CD14-positive monocyte (primary cell): ENCODE results near the gene BTBD10. TPM values are rescaled to one million over a fixed set of nuclear protein-coding genes. Genes with fewer than 3 reads are reported as not detected.

Source experiments
- DNase-seq, 3 donors: peaks; one replicate each; pipeline ENCODE4 v3.0.0-alpha.2; 2011 to 2022
- H2AFZ ChIP-seq: 2 replicates; pipeline ENCODE4 v1.6.0; 2012; ENCODE audit warnings: mild to moderate bottlenecking, low read depth, low read length, inconsistent platforms; ENCODE audit not compliant: insufficient read depth, poor library complexity, severe bottlenecking
- H3K27ac ChIP-seq, 2 donors: 1 replicate in 1 of 2; 2 replicates in 1 of 2; pipeline ENCODE4 v1.5.1; 2012 to 2013; ENCODE audit warnings: low read length in 2 of 2, control low read depth in 1 of 2, inconsistent platforms in 1 of 2, low read depth in 1 of 2, mild to moderate bottlenecking in 1 of 2
- H3K27me3 ChIP-seq, 2 donors: one replicate each; pipeline versions ENCODE4 v1.6.0 to v1.6.1; 2011 to 2013; ENCODE audit warnings: low read length in 2 of 2; ENCODE audit not compliant: control insufficient read depth in 2 of 2, insufficient read depth in 2 of 2
- H3K36me3 ChIP-seq, 2 donors: replicated peaks in 1 of 2; 1 replicate in 1 of 2; 2 replicates in 1 of 2; pipeline versions ENCODE4 v1.5.1 to v1.6.1; 2012 to 2013; ENCODE audit warnings: low read length in 2 of 2, control low read depth in 1 of 2, inconsistent platforms in 1 of 2, mild to moderate bottlenecking in 1 of 2; ENCODE audit not compliant: insufficient read depth in 2 of 2, control insufficient read depth in 1 of 2
- H3K4me1 ChIP-seq, 2 donors: 1 replicate in 1 of 2; 2 replicates in 1 of 2; pipeline versions ENCODE4 v1.5.1 to v1.6.1; 2012 to 2013; ENCODE audit warnings: low read length in 2 of 2, control low read depth in 1 of 2, inconsistent platforms in 1 of 2, mild to moderate bottlenecking in 1 of 2, moderate library complexity in 1 of 2; ENCODE audit not compliant: insufficient read depth in 2 of 2, control insufficient read depth in 1 of 2
- H3K4me2 ChIP-seq: replicated peaks from 2 replicates; pipeline ENCODE3; 2012; ENCODE audit warnings: low read length, moderate library complexity, mild to moderate bottlenecking; ENCODE audit not compliant: poor library complexity, severe bottlenecking; ENCODE audit errors: extremely low read depth
- H3K4me3 ChIP-seq, 3 experiments: fragments of 200-600 bp in 1 of 3; sonication (generic) in 1 of 3; replicated peaks in 1 of 3; 1 replicate in 2 of 3; 2 replicates in 1 of 3; pipeline ENCODE4 v1.5.1; 2011 to 2013; ENCODE audit warnings: low read length in 3 of 3, mild to moderate bottlenecking in 3 of 3, control low read depth in 2 of 3, low read depth in 2 of 3, inconsistent platforms in 1 of 3, moderate library complexity in 1 of 3
- H3K79me2 ChIP-seq: 2 replicates; pipeline ENCODE4 v1.6.0; 2012; ENCODE audit warnings: mild to moderate bottlenecking, control low read depth, inconsistent platforms, low read length, moderate library complexity; ENCODE audit not compliant: insufficient read depth
- H3K9ac ChIP-seq: 2 replicates; pipeline ENCODE4 v1.6.0; 2017; ENCODE audit warnings: low read length, mild to moderate bottlenecking; ENCODE audit not compliant: insufficient read depth, poor library complexity, severe bottlenecking
- H3K9me3 ChIP-seq, 2 donors: replicated peaks in 1 of 2; 1 replicate in 1 of 2; 2 replicates in 1 of 2; pipeline versions ENCODE4 v1.5.1 to v1.6.1; 2012 to 2013; ENCODE audit warnings: low read length in 2 of 2, control low read depth in 1 of 2; ENCODE audit not compliant: control insufficient read depth in 1 of 2, insufficient read depth in 1 of 2
- H4K20me1 ChIP-seq: 2 replicates; pipeline ENCODE4 v1.6.0; 2012; ENCODE audit warnings: mild to moderate bottlenecking, low read length, control low read depth, moderate library complexity; ENCODE audit not compliant: insufficient read depth
- H3K27ac Mint-ChIP-seq, 7 donors: one replicate each; pipeline ENCODE4 v1.8.0; 2020; ENCODE audit warnings: mild to moderate bottlenecking in 7 of 7, mixed read lengths in 7 of 7, moderate library complexity in 6 of 7, inconsistent platforms in 2 of 7
- H3K27me3 Mint-ChIP-seq, 3 donors: one replicate each; pipeline ENCODE4 v1.8.0; 2021 to 2022; ENCODE audit warnings: low read depth in 3 of 3, mild to moderate bottlenecking in 3 of 3, mixed read lengths in 3 of 3, moderate library complexity in 3 of 3, inconsistent platforms in 1 of 3
- H3K36me3 Mint-ChIP-seq, 2 donors: one replicate each; pipeline ENCODE4 v1.8.0; 2020; ENCODE audit warnings: mixed read lengths in 2 of 2, inconsistent platforms in 1 of 2, mild to moderate bottlenecking in 1 of 2
- H3K4me1 Mint-ChIP-seq: one replicate; pipeline ENCODE4 v1.8.0; 2020; ENCODE audit warnings: mild to moderate bottlenecking, mixed read lengths
- H3K4me3 Mint-ChIP-seq, 2 donors: one replicate each; pipeline ENCODE4 v1.8.0; 2020; ENCODE audit warnings: mild to moderate bottlenecking in 2 of 2, mixed read lengths in 2 of 2, moderate library complexity in 1 of 2
- H3K9me3 Mint-ChIP-seq, 7 donors: one replicate each; pipeline ENCODE4 v1.8.0; 2020 to 2022; ENCODE audit warnings: mixed read lengths in 7 of 7, mild to moderate bottlenecking in 6 of 7, moderate library complexity in 6 of 7, inconsistent platforms in 2 of 7
- CTCF ChIP-seq: fragments of 200-600 bp; IDR thresholded peaks from one replicate; pipeline ENCODE4 v1.8.0; 2022; ENCODE audit warnings: antibody characterized with exemption, mild to moderate bottlenecking
- WGBS: methylation state at CpG from one replicate; pipeline ENCODE4 v1.1.5; 2013; ENCODE audit warnings: missing lambda C conversion rate; ENCODE audit not compliant: insufficient coverage; 5-methylcytosine and 5-hydroxymethylcytosine counted together
- intact Hi-C, 2 donors: fragments of 100-400 bp; cut with micrococcal nuclease; formaldehyde crosslinking; loops; one replicate each; pipeline versions ENCODE4 v1.15.0 to v1.15.1; 2023
- polyA plus RNA-seq, 3 donors: library from polyadenylated mRNA; depleted of rRNA in 1 of 3; unstranded in 2 of 3; stranded (reverse) in 1 of 3; fragments of 300-500 nt in 2 of 3; fragments of >200 nt in 1 of 3; fragmentation: Illumina TruSeq in 2 of 3; gene quantifications; 1 replicate in 2 of 3; 2 replicates in 1 of 3; pipeline ENCODE4 v1.2.3, GENCODE V29; 2012 to 2021

Gene BTBD10
- polyA plus RNA-seq, 3 donors = 9.6 to 19.8 (median 13.8) TPM

DNA sequence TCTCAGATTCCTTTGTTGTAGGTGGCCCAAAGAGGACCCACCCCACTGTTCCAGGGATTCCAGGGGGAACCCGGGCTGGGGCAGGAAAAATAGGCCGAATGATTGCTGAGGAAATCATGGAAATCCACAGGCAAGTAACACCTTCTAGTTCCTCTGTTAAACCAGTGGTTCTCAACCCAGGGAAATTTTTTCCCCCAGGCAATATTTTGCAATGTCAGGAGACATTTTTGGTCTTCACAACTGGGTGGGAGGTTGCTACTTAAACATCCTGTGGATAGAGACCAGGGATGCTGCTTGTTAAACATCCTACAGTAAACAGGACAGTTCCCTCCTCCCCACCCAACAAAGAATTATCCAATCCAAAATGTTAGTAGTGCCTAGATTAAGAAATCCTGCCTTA lies 84.7 kb downstream of the BTBD10 start:
- Histone ChIP-seq H3K9me3 (no peaks in the 10 kb centered on the region), H2AFZ (no peak overlapping the region), H3K36me3 (peaks cover 95 to 100% of the 10 kb centered on the region in 2 donors), H3K79me2 (no peaks in the 10 kb centered on the region), H3K4me3 (no peak overlapping the region), H3K9ac (no peak overlapping the region), H3K4me2 (no peak overlapping the region), H3K27me3 (no peaks in the 10 kb centered on the region), H3K4me1 (no peaks in the 10 kb centered on the region), H4K20me1 (peaks cover 6% of the 10 kb centered on the region), H3K27ac (no peak overlapping the region)
- WGBS = no CpG with 5 or more reads among the region's 2 CpGs
- Mint-ChIP-seq H3K36me3 (peaks cover 95 to 96% of the 10 kb centered on the region in 2 donors), H3K9me3 (peaks cover 0 to 2% (median 0%) of the 10 kb centered on the region in 7 donors), H3K4me1 (peaks cover 5% of the 10 kb centered on the region), H3K4me3 (no peak overlapping the region), H3K27ac (no peak overlapping the region), H3K27me3 (no peaks in the 10 kb centered on the region)
- TF ChIP-seq CTCF = no peak
- DNase-seq = no peak
- intact Hi-C loops = no loop called here

DNA sequence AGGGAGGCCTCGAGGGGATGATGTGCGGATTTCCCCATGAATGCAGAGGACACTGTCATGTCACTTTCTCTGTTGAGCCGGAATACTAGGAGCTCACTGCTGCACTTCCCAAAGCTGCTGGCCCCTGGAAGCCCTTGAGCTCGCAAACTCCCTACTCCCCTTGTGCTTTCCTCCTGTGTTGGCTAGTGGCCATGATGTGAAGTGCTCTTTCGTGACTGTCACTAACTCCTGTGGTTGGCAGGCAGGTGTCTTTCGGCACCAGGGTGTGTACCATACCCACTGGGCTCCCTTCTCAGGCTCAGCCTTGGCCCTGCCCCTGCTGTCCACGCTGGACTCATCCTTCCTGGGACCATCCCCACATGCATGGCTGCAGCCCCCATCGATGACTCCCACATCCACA lies 86.2 kb downstream of the BTBD10 start:
- Histone ChIP-seq H3K4me3 (no peak overlapping the region), H3K79me2 (no peaks in the 10 kb centered on the region), H3K4me2 (no peak overlapping the region), H3K4me1 (no peaks in the 10 kb centered on the region), H3K27me3 (no peaks in the 10 kb centered on the region), H3K9ac (no peak overlapping the region), H3K9me3 (no peaks in the 10 kb centered on the region), H2AFZ (no peak overlapping the region), H3K27ac (no peak overlapping the region), H4K20me1 (peaks cover 6% of the 10 kb centered on the region), H3K36me3 (peaks cover 95 to 100% of the 10 kb centered on the region in 2 donors)
- DNase-seq = no peak
- Mint-ChIP-seq H3K27ac (peak overlapping the region in 2 of 7 donors; percentile 9 to 63), H3K4me3 (no peak overlapping the region), H3K36me3 (peaks cover 84 to 86% of the 10 kb centered on the region in 2 donors), H3K4me1 (peaks cover 5% of the 10 kb centered on the region), H3K9me3 (peaks cover 0 to 2% (median 0%) of the 10 kb centered on the region in 7 donors), H3K27me3 (no peaks in the 10 kb centered on the region)
- TF ChIP-seq CTCF = no peak
- intact Hi-C loops = no loop called here
- 99% methylated on average over 8 of the region's 8 CpGs for WGBS
